ENCODE data around the gene TSPYL6. TPM values are rescaled to one million over a fixed set of nuclear protein-coding genes. Genes with fewer than 3 reads are reported as not detected.

TSPYL6 gene
- total and polyA plus RNA-seq, 2 experiments from 2014 or later = not detected

- H3K9me2 ChIP-seq (ENCODE audit: insufficient read depth) = no peaks in the 10 kb centered on the region
- no peaks in the 10 kb centered on the region for H3K27me3 Mint-ChIP-seq (ENCODE audit: insufficient read depth, low read depth, poor library complexity)
- no peaks in the 10 kb centered on the region for H3K36me3 ChIP-seq (ENCODE audit: insufficient read depth)
- H3K36me3 Mint-ChIP-seq (ENCODE audit: low read depth) = no peaks in the 10 kb centered on the region
- no peak overlapping the region for H3K4me2 ChIP-seq
- H3F3A ChIP-seq (replicated peaks; ENCODE audit: low read depth) = no peaks in the 10 kb centered on the region
- peaks cover 8% of the 10 kb centered on the region; the same call in 1 of the 2 replicates for H3K4me1 ChIP-seq (ENCODE audit: insufficient read depth)
- no peak overlapping the region for H3K4me3 ChIP-seq
- H3K27ac ChIP-seq (ENCODE audit: low read depth) = no peak overlapping the region
- peaks cover 11% of the 10 kb centered on the region for H3K4me1 Mint-ChIP-seq
- peak; percentile 64 for DNase-seq (ENCODE audit: low spot score)
- no peaks in the 10 kb centered on the region for H3K79me2 ChIP-seq (replicated peaks; ENCODE audit: insufficient read depth)
- no peak overlapping the region for H2AFZ ChIP-seq
- H3K27me3 ChIP-seq (ENCODE audit: insufficient read depth) = no peaks in the 10 kb centered on the region
- peak; percentile 93 for ATAC-seq
- no peak overlapping the region for H3K4me3 Mint-ChIP-seq
- H4K20me1 ChIP-seq (replicated peaks; ENCODE audit: insufficient read depth) = no peaks in the 10 kb centered on the region
- TF ChIP-seq ZNF462 (CRISPR knock-in tag; IDR thresholded peaks at IDR 0.05) (no peak), JUNB (IDR thresholded peaks at IDR 0.05; ENCODE audit: unreplicated experiment) (no peak), STAT1 (IDR thresholded peaks at IDR 0.05; ENCODE audit: unreplicated experiment) (no peak), ZNF114 (CRISPR knock-in tag; IDR thresholded peaks at IDR 0.05) (no peak), ETS1 (IDR thresholded peaks at IDR 0.05) (no peak), NANOG (IDR thresholded peaks at IDR 0.05; ENCODE audit: borderline replicate concordance) (no peak), ZNF331 (CRISPR knock-in tag; IDR thresholded peaks at IDR 0.05; ENCODE audit: low read depth) (no peak), EZH2 (IDR thresholded peaks at IDR 0.05; ENCODE audit: low read depth, unreplicated experiment) (no peak), EZH2phosphoT487 (IDR thresholded peaks at IDR 0.05; ENCODE audit: unreplicated experiment) (no peak), POLR2AphosphoS5 (IDR thresholded peaks at IDR 0.05; ENCODE audit: low read depth) (no peak), CTCF (conservative IDR thresholded peaks at IDR 0.05; ENCODE audit: low read depth in 2 of 2) (no peak), CREB1 (CRISPR knock-in tag; IDR thresholded peaks at IDR 0.05; ENCODE audit: low read depth) (no peak), REST (IDR thresholded peaks at IDR 0.05; ENCODE audit: unreplicated experiment) (no peak)
- H3K27ac Mint-ChIP-seq = no peak overlapping the region
- no peaks in the 10 kb centered on the region for H3K9me3 Mint-ChIP-seq
These were observed 15.2 kb downstream of the TSPYL6 start for GRCh38 chr2:54240515-54241469.
